GM21717 (cell line): ENCODE measurements around the gene RASSF1.
"Not testable (repeated sequence)": the region's sequence is repeated elsewhere in the genome, so short reads cannot be mapped to it uniquely, and the experiment has no call there.

Experiments
- ATAC-seq: cut with Tn5 transposase; IDR thresholded peaks from one replicate; pipeline ENCODE4 v1.9.1; 2021; ENCODE audit warnings: mild to moderate bottlenecking, moderate library complexity; ENCODE audit not compliant: unreplicated experiment

The RASSF1 gene

DNA sequence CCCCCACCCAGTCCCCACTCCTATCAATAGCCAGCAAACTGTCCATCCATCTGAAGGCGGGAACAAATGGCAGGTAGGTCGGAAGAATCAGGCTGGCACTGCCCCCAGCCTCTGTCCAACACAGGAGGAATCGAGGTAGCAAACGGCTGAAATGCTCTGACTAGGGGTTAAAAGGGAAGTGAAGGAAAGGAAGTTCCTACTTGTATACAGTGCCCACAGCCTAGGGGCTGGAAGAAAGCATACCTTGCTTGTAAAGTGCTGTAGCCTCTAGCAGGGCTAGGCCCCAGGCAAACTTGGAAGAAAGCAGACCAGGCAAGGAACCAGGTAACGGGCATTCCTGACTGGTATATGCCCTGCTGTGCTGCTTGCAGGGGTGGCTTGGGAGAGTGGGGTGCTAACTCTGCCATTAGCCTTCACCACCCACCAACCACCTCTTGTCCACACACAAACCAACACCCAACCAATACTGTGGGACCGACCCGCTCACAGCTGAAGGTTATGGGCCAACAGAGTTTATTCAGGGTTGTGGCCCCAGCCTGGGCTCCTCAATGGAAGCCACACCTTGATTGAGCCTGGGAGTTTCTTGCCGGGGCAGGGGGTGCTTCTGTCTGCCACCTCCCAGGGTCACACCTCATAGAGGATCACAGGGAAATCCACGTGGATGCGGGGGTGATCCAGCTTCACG is 15.0 kb downstream of the RASSF1 start:
- ATAC-seq: no peak

GRCh38 chr3:50325113-50325480 is 15.5 kb downstream of the RASSF1 start:
- no peak for ATAC-seq

- ATAC-seq: no peak
These were observed 16.1 kb downstream of the RASSF1 start for GRCh38 chr3:50324351-50325112.

DNA sequence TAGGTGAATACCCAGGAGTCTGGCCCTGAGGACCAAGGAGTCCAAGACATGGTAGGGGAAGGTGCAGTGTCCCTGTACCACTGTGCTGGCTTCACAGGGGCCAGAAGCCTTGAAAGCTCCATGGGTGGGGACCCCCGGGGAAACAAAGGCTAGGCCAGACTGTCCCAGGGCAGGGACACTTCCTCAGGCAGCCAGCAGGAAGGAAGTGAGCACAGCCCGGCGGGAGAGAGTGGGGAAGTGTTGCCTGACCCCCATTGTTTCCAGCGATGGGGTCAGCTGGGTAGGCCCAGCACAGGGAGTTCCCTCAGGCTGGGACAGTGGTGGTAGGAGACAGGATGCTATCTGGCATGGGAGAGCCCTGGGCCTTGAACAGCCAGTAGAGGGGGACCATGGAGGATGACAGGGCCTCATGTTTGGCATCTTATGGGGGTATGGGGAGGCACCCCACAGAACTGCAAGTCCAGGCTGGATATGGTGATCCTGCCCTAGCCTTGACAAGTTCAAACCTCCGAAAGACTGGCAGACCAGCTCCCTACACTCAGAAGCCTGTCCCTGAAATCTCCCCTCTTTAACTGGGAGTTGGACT is 16.9 kb downstream of the RASSF1 start:
- no peak for ATAC-seq

GRCh38 chr3:50323092-50323600 is 17.5 kb downstream of the RASSF1 start:
- ATAC-seq: no peak

DNA sequence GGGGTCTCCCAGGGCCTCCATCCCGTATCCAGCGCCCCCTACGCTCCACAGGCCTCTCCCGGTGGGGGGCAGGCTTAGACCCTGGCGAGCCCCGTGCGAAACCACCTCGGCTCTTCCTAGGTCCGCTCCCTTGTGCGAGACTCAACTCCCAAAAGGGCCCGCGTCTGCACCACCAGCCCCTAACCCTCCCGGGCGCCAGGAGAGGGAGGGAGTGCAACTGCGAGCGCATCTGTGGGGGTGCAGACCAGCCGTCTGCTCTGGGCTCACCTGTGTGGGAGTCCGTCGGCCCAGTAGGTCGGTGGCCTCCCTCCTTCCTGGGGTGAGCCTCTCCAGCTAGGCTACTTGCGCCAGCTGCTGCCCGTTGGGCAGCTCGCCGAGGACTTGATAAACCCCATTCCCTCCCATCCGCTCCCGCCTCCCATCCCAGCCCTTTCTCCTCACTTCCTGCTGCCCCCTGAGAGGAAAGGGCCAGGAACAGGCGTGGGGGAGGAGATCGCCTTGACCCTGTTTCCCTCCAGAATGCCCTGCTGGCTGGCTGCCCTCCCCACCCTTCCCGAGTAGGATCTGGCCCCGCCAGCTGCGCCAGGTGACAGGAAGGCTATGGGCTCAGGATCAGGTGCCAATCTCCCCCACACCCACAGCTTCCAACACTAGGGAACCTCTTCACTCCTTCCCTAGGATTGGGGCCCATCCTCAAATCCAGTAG is 18.1 kb downstream of the RASSF1 start, which contains the start of gene HYAL2:
Gene HYAL2, minus strand, starts transcription at position 360 of the 706 bp plus-strand sequence. CDS start 2,256 bp downstream, outside the sequence.
- no peak for ATAC-seq

- no peak for ATAC-seq
These were observed 18.6 kb downstream of the RASSF1 start for GRCh38 chr3:50322115-50322385.

DNA sequence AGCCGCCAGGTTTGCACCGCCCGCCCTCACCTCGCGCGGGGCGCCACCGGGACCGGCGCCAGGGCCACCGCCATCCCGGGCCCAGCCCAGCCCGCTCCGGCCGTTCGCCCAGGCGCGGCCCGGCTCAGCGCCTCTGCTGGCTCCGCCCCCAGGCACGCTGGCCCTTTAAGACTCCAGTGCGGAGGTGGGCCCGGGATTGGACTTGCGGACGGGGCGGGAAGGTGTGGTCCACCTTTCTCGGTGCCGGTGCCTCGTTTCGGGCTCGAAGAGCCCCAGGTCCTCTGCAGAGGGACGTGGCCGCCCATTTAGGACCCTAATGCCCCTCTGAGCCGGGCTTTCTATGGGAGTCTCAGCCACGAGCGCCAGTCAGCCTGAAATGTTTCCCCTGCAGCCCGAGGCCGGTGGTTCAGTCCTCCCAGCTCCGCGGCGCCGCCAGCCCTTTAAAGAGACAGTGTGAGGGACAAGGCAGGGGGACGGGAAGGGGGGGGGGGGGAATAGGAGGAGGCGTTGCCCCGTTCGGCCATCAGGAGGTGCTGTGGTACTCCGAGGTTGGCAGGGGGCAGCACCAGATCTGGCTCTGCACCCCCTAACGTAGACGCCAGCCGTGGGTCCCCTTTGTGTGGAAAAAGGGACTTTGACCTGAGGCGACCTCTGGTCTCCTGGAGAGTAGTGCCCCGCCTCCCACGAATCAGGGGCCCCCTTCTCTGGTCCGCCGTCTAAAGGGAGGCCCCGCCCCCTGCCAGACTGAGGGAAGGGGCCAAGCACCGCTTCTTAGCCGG is 19.1 kb downstream of the RASSF1 start:
- ATAC-seq: peak; percentile 65

GRCh38 chr3:50320853-50321335 is 19.7 kb downstream of the RASSF1 start:
- peak; percentile 31 for ATAC-seq

- no peak for ATAC-seq
These were observed 20.6 kb downstream of the RASSF1 start for GRCh38 chr3:50319894-50320625.

GRCh38 chr3:50319181-50319893 is 21.3 kb downstream of the RASSF1 start:
- no peak for ATAC-seq

DNA sequence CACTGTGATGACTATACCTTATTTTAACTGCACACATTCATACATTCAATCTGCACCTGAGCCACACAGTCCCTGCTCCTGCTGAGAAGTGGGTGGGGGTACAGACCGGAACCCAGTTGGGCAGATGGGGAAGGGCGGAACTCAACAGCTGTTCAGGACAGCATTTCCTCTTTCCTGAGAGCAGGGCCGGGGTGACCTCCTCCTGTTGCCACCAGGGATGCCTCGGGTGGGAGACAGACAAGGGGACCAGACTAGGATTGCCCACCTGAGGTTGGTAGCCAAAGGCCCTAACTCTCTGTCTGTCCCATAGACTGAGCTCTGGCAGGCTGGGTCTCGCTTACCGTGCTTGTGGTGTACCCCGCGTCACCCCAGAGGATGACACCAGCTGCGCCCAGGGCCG is 22.0 kb downstream of the RASSF1 start:
- no peak for ATAC-seq

DNA sequence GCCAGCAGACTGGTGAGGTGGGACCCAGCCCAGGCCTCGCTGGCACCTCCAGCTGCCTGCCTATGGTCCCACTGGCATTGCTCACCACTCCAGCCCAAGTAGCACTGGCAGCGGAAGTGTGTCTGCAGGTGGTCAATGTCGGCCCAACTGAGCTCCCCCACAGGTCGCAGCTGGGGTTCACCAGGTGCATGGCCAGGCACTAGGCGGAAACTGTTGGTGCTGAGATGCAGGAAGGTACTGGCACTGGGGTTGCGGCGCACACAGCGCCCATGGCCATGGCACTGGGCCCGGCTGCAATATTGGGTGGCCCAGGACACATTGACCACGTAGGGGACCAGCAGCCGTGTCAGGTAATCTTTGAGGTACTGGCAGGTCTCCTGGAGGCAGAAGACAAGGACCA is 22.5 kb downstream of the RASSF1 start:
- ATAC-seq: no peak

DNA sequence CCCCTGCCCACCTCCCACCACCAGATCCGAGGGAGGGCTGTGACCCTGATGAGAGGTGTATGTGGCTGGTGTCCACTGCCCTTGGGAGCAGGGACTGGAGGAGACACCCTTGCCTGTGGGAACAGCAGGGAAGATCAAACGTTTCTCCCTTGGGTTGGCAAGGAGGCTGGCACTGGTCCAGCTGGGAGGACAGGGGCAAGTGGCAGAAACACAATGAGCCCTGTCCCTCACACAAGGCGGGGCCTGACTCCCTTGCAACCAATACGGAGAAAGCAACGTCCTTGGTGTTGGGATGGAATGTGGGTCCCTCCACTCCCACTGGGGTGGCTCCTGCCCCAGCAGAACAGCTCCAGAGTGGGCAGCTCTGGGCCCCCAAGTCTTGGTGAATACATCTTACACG is 23.3 kb downstream of the RASSF1 start:
- no peak for ATAC-seq

- ATAC-seq: no peak
These were observed 23.9 kb downstream of the RASSF1 start for GRCh38 chr3:50316657-50317242.

DNA sequence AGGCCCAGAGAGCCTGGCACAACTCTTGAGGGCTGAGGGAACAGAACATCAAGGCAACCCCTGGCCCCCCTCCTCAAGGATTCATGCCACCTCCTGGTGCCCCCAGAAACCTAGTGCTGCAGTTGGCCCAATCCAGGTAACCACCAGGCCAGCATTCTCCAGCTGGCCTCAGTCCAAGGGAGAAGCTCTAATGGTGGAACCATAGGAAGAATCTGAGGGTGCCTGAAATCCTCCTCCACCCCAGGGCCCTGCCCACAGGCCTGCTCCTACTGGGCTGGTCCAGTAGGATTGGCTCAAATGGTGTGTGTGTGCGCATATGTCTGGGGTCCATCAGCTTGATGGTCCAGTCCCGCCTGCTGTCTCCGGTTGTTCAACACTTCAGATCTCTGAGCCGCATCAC is 25.8 kb downstream of the RASSF1 start:
- ATAC-seq: no peak

DNA sequence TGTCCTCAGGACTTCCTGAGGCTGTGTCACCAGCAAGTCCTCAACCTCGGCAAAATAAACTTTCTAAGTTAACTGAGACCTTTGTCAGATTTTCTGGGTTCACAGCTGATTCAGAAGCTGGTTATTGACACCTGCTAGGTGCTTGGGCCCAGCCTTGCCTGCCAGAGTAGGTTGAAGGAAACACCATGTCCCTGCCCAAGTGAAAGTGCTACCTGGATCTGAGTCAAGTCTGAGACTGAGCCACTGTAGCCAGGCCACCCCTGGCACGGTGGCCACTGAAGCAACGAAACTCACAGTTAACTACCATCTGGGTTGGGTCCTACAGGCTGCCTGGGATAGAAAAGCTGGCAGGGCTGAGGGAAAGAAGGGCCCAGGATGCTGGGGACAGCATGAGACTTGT is 26.3 kb downstream of the RASSF1 start:
- no peak for ATAC-seq

GRCh38 chr3:50312041-50312440 is 28.6 kb downstream of the RASSF1 start:
- not testable (repeated sequence) for ATAC-seq

GRCh38 chr3:50304601-50305000 is 36.0 kb downstream of the RASSF1 start:
- ATAC-seq: no peak
